NCI-H1930 (cell line): Measurements from ENCODE around the gene CEP128.
A peak's percentile ranks its signal among the peaks of the same experiment; 100 is the strongest.

Source experiments
- DNase-seq, 2 experiments: peaks; one replicate each; lab custom pipeline; 2025; lab: John Stamatoyannopoulos, UW

The CEP128 gene

DNA sequence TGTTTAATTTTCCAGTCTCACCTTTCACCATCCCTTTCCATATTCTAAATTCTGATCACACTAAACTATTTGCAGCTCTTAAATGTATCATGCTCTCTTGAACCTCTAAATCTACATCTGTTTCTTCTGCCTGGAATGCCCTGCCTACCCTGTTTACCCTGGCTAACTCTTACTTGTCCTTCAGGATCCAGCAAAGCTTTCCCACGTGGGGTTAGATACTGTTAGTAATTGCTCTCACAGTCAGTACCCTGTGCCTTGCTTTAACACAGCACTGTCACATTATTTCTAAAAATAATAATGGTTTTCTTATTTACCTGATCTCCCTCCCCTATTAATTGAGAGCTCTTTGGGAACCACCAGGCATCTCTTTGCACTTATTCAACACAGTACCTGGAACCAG lies 333.0 kb downstream of the CEP128 start:
- DNase-seq: no peak

DNA sequence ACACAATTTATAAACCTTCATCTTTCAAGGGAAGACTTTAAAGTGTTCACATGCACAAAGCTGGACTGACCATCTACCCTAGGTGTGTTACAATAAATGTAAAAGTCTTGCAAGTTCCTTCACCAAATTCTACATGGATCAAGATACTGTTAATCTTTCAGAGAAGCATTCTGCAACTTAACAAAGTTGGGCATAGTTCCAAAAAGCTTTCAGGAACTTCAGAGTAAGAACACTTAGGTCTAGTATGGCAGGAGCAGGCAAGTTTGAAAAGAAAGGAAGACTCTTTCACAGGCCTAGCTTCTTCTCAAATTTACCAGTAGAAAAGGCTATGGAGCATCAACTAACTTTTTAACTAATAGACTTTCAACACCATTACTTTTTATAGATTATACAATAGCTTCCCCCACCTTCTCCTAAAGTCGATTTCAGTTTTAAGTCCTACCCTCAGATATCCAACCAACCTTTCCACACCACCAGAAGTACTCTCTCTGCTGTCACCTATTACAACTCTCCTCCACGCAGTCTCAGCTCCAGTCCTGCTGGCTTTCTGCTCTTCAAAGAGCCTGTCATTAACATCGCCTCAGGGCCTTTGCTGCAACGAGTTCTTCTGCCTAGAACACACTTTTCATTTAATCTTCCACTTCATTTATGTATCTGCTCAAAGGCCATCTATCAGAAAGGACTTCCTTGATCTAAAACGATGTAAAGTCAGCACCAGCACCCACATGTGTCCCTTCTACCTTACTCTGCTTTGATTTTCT lies 333.9 kb downstream of the CEP128 start:
- DNase-seq: no peak

DNA sequence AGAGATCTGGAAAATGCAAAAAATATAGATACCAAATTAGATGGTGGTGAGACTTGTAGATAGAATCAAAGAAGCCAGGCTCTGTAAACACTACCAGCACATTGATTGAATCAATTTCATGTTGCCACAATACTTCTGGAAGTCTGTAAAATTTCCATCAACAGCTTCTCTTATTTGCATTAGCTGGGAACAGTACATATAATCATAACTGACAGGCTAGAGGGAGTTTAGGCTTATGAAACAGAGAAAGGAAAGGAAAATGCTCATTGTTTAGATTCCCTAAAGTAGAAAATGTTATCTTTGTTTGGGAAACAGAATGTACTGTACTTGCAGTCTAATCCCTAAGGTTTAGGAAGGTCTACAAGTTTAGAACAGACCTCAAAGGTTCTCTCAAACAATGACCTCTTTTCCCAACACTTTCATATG lies 335.2 kb downstream of the CEP128 start:
- DNase-seq: peak; percentile 32 to 75

DNA sequence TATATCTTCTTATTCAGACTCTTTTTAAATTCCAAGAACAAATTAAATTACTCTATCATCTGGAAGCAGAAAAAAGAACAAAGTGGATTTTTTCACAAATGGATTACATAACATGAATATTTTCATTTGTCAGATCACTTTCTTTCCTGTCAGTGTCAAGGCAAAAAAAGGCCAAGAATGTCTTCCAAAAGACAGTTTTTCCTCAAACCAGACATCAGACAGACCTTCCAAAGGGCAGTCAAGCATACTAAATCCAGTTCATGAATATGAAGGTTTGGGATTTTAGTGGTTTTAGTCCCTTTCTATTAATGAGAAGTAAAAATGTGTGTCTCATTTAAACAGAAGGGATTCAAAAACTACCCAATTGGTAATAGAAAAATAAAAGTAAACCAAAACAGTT lies 336.0 kb downstream of the CEP128 start:
- DNase-seq: no peak

- DNase-seq: no peak
These were observed 338.6 kb downstream of the CEP128 start for GRCh38 chr14:80602946-80603345.

DNA sequence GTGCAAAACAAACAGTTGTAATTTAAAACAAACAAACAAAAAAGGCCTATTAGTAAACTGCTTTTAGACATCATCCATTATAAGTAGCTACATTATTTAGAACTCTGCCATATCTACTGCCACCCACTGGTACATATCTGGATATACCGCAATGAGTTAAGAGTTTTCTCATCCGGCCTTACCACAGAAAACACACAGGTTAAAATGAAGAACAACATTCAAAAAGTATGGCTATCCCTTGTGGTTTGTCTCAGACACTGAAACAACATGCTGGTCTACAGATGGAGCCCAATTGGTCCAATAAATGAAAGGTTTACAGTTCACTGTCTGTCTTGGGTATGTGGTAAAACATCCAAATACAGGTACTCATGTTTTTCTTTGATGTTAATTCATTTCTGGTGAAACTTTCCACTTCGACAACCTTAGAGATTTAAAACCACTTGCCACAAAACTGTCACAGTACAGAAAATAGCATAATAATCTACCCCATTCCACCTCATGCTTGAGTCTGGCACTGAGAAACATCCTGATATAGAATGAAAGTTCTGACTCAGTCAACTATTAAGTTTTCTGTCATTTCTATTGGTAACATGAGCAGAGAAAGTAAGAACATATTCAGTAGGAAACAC lies 354.3 kb downstream of the CEP128 start:
- no peak for DNase-seq

- DNase-seq: no peak
These were observed 355.4 kb downstream of the CEP128 start for GRCh38 chr14:80586131-80586530.

DNA sequence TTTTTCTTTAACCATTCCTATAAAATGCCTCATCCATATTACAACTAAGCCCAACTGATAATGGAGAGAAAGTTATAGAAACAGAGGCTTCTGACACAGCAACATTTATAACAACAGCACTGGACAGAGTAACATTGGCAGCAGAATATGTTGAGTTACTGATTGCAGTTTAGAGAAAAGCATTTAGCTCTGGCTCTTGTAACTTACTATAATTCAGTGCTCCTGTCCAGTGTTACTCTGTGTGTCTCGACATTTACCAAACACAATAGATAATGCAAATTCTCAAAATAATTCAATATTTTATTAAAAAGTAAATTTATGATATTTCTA lies 356.1 kb downstream of the CEP128 start:
- no peak for DNase-seq

DNA sequence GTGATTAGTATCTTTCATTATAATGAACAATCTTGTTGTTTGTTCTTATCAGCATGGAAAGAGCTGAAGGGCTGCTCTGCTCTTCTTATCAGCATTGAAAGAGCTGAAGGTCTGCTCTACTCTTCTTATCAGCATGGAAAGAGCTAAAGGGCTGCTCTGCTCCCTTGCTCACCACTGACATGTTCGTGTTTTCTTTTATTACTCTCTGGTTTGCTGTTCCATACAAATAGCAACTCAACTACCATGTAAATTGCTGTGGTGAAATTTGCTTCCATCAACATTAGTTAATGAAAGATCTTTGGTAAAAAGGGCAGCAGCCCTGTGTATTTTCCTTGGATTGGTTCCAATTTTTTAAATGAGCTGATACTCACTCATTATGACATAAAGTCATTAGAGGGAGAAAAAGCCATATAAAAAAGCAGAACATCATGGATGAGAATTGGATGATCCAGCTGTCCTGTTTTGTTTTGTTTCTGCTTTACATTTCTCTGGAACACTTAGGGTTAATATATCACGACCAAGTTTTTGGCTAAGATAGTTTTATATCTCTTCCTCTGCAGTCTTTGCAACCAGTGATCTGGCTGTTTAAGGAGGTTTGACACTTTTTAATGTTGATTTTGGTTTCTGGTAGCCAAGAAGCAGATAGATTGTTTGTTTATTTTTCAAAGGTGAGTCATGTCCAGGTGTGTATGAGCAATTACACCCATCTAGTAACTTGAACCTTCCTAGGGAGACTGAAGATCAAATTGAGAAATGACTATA lies 356.6 kb downstream of the CEP128 start:
- peak in 1 of 2 experiments; percentile 77 for DNase-seq

GRCh38 chr14:80577599-80577998 lies 363.9 kb downstream of the CEP128 start:
- DNase-seq: no peak

DNA sequence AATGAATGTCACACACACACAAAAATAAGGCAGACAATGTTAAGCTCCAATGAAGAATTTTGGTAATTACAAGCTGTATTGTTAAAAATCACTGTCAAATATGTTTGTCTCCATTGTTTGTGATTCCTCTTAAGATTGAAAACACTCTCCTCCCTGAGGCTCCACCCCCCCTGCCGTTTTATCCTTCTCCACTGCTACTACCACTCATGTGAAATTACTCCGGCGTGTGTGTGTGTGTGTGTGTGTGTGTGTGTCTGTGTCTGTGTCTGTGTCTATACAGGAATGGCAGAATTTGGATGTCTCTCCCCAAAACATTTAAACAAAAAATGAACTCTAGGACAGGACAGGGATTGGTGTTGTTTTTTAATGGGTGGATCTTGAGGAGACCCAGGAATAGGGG lies 365.1 kb downstream of the CEP128 start:
- DNase-seq: no peak

DNA sequence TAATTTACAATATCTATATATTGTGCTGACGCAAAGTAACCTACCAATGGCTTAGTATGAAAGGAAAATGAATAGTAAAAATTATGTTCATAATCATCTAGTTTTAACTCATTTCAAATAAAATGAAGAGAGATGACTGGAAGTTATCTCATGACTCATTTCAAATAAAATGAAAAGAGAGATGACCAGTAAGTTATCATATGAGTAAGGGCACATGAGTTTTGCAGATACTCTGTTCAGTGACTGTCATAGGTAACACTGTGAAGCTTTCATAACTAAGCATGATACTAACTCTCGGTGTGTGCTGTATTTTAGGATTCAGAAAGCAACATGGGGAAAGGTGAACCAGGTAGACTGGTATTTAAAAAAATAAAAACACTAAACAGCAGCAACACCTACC lies 365.8 kb downstream of the CEP128 start:
- DNase-seq: no peak

DNA sequence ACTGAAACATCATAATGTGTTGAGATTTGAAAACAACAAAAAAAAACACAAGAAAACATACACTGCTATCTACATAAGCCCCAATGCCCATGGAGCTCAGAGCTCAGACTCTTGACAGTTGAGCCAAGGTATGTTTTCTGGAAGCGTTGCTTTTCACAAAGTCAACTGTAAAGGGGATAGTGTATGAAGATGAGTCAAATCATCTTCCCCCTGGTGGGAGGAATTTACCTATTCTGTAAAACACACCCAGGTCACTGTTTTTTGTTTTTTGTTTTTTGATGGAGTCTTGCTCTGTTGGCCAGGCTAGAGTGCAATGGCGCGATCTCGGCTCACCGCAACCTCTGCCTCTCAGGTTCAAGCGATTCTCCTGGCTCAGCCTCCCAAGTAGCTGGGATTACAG lies 368.9 kb downstream of the CEP128 start:
- DNase-seq: no peak

DNA sequence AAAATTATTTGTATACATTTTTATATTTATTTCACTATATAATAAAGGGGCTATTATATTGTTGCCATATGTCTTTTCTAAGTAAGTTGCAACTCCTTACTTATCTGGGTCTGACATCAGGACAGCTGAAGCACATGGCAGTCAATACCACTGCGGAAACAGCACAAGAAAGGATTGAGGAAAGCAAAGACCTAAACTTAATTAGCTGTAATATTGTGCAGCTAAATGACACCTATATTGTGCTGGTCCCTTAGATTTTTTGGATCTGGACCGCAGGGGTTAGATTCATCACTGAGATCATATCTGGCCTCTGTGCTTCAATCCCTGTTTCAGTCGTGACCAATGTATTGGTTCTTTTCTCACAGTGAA lies 370.6 kb downstream of the CEP128 start:
- DNase-seq: no peak

DNA sequence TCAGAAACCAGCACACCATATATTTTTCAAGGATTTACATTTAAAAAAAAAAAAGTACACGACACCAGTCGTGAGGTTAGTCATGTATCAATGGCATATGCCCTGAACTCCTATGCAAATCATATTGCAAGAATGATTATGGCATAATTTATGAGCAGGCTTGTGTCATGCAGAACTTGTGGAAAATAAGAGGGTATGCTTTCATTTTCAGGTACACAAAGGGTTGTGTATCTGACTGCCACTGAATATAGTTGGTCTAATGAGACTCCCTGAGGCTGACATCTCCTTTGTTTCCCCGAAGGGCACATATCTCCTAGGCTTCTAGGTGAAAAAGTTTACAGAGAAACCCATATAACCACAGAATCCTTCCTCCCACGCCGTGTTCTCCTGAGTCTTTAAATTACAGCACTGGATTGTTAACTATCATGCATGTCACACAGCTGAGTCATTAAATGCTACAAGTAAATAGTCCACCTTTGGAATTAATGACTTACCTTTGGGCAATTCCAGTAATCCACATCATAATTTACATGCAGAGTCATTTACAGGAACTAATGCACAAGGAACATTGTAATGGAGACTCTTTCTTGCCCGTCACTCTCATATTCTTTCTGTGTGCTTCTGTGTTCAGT lies 373.5 kb downstream of the CEP128 start:
- no peak for DNase-seq

DNA sequence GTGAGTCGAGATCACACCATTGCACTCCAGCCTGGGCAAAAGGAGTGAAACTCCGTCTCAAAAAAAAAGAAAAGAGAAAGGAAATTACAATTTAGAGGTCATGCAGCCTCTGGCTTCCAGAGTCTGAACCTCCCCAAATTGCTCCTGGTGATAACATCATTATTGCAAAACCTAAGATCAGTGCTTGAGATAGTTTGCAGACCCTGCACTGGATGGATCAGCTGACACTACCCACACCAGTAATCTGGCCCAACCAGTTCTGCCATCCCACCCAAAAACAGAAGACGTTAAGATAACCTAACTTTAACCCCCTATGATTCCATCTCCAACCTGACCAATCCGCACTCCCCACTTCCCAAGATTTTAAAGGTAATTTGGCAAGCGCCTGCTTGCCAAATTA lies 376.5 kb downstream of the CEP128 start:
- no peak for DNase-seq

GRCh38 chr14:80564051-80564450 lies 377.5 kb downstream of the CEP128 start:
- DNase-seq: no peak

DNA sequence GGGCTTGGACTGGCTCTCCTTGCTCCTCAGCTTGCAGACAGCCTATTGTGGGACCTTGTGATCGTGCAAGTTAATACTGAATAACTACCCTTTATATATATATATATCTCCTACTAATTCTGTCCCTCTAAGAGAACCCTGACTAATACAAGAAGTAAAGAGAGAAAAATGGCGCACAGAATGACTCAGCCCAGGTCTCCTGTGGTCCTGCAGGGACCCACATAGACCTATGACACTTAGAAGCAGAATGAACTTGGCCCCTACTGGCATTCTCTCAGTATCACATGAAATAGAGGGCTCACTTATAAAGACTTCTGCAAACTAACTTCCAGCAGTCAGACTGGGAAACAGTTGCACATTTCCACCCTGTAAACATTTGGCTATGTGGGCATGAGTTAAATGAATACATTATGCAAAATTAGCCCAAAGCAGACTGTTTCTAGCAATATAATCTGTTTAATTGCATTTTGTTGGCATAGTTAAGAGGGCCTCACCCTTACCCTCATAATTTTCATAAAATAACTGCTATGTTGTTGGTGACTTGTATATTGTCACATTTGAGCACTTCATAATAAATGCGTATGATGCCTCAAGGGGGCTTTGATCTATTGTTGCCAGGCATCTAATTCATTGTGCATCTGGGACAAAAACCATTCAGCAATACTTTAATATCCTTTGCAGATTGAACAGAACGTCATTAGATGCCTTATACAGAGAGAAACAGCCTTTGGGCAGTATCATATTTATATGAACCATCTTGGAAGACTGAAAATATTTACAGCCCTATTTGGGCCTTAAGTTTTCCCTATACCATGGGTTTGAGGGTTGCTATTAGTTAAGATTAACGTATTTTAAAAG lies 380.5 kb downstream of the CEP128 start:
- DNase-seq: no peak

- no peak for DNase-seq
These were observed 387.4 kb downstream of the CEP128 start for GRCh38 chr14:80554139-80554538.

- no peak for DNase-seq
These were observed 392.4 kb downstream of the CEP128 start for GRCh38 chr14:80549141-80549540.

DNA sequence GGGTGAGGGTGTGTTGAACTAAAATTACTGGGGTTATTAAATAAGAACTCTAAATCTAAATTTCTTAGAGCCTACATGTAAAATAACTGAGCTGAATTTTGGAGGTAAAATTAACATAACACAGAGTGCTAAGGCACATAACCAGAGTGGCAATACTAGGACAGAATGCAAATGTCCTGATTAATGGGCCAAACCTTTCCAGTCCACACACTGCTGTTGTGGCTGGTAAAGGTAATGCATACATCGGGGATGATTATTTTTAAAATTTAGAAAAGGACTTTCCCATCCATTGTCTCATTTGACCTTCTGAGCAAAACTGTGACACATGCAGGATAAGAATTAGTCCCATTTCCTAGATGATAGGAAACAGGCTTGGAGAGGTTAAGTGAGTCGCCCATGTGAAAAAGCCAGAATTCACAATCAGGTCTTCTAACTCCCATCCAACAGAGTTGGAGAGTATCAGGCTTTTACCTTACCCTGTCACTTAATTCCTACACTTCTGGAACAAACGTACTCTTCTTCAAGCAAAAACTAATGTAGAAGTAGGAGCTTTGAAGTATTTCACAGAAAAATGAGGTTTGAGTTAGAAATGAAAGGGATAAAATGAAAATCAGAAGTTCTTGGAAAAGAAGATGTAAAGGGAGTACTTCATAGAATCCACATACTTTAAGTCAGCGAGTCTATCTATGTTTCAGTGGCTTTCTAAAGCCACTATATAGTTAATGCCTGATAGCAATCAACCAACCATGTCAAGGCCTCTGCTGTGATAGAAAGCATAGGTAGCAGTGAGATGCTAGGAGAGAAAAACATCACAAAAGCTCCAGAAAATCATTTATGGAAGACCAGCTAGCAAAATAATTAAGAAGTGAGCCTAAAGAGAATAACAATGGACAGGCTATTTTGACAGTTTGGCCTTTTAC lies 395.3 kb downstream of the CEP128 start:
- no peak for DNase-seq
